ENCODE results near the gene DNAJB11. TPM values are rescaled to one million over a fixed set of nuclear protein-coding genes. Genes with fewer than 3 reads are reported as not detected.
A peak's percentile ranks its signal among the peaks of the same experiment; 100 is the strongest.

Gene DNAJB11
- total and polyA plus RNA-seq, 2 donors (not counting 1 experiment from before 2014, with no cell fraction given), result 17.9 to 27.7 TPM

DNA sequence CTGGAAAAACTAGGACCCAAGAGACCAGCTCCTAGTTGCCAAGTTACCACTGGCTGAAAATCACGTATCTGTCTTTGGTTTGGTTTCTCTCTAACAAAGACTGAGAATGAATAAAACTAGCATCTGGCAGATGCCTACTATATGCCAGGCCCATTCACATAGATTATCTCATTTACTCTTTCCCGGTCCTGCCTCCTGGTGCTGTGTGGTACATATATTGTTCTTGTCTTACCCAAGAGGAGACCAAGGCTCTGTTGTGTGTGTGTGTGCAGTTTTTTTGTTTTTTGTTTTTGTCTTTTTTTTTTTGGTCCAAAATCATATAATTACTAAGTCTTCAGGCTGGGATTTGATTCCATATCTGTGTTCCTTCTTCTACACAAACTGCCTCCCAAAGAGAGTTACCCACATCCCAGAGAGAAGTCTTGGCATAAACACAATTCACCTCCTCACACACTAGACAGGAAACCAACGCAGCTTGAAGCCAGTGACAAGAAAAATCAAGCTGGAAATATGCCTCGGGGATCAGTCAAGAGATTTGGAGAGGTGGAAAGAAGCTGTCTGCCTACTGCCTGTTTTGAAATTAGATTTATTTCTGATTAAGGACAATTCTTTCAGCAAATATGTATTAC lies 43.2 kb downstream of the DNAJB11 start:
- H3K9me3 ChIP-seq (ENCODE audit: control extremely low read depth in 1 of 3, control insufficient read depth in 2 of 3, insufficient read depth in 1 of 3, low read length in 2 of 3), result no peaks in the 10 kb centered on the region
- no peak for ATAC-seq (ENCODE audit: low read depth)
- peaks cover 0 to 36% (median 9%) of the 10 kb centered on the region in 4 experiments for H3K27me3 ChIP-seq (replicated peaks in 1 of 4; ENCODE audit: control extremely low read depth in 1 of 4, control insufficient read depth in 3 of 4, insufficient read depth in 4 of 4, low read length in 3 of 4)
- no peaks in the 10 kb centered on the region for H3K9me3 Mint-ChIP-seq (ENCODE audit: insufficient read depth)
- H3K27ac ChIP-seq (ENCODE audit: low read length in 2 of 2), result no peak overlapping the region
- no peak overlapping the region for H3K27ac Mint-ChIP-seq
- no peaks in the 10 kb centered on the region for H3K36me3 ChIP-seq (replicated peaks in 1 of 2; ENCODE audit: control extremely low read depth in 1 of 2, control insufficient read depth in 1 of 2, extremely low read depth in 1 of 2, insufficient read depth in 2 of 2, low read length in 1 of 2)
- no peaks in the 10 kb centered on the region for H4K20me1 ChIP-seq (ENCODE audit: control insufficient read depth, insufficient read depth, low read length, poor library complexity, severe bottlenecking)
- H3K4me3 ChIP-seq (ENCODE audit: control extremely low read depth in 1 of 5, extremely low read depth in 1 of 5, insufficient read depth in 1 of 5, low read depth in 2 of 5, low read length in 4 of 5), result no peak overlapping the region
- CTCF ChIA-PET, result interaction anchor here (0.7 to 11.3 kb wide), 24 partner anchors 10 to 677 kb away, joined by 3 to 237 read pairs (median 12); partner anchors contain the start of gene EIF4A2
- intact Hi-C loops (cut with micrococcal nuclease), result loop anchor here (1.0 to 2.0 kb wide), 3 partner anchors 43 to 208 kb away; partner anchors contain the start of gene DNAJB11
- DNase-seq, result no peak
- H3K4me3 Mint-ChIP-seq, result no peak overlapping the region
- 30% methylated on average over 2 of the region's 4 CpGs for WGBS (ENCODE audit: insufficient coverage)
- H2AFZ ChIP-seq (ENCODE audit: insufficient read depth, low read depth, low read length, poor library complexity, severe bottlenecking), result no peak overlapping the region
- POLR2A ChIA-PET, result no interaction called here
- no peaks in the 10 kb centered on the region for H3K79me2 ChIP-seq (ENCODE audit: control insufficient read depth, insufficient read depth, low read length)
- TF ChIP-seq, protein P1, sequence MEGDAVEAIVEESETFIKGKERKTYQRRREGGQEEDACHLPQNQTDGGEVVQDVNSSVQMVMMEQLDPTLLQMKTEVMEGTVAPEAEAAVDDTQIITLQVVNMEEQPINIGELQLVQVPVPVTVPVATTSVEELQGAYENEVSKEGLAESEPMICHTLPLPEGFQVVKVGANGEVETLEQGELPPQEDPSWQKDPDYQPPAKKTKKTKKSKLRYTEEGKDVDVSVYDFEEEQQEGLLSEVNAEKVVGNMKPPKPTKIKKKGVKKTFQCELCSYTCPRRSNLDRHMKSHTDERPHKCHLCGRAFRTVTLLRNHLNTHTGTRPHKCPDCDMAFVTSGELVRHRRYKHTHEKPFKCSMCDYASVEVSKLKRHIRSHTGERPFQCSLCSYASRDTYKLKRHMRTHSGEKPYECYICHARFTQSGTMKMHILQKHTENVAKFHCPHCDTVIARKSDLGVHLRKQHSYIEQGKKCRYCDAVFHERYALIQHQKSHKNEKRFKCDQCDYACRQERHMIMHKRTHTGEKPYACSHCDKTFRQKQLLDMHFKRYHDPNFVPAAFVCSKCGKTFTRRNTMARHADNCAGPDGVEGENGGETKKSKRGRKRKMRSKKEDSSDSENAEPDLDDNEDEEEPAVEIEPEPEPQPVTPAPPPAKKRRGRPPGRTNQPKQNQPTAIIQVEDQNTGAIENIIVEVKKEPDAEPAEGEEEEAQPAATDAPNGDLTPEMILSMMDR (IDR thresholded peaks at IDR 0.05), result no peak
- TF ChIP-seq EZH2 (IDR thresholded peaks at IDR 0.05; ENCODE audit: borderline replicate concordance, insufficient read depth, low read depth, low read length, poor library complexity, severe bottlenecking), result no peak
- H3K27me3 Mint-ChIP-seq, result peaks cover 50% of the 10 kb centered on the region
- H3K9ac ChIP-seq (ENCODE audit: low read length), result no peak overlapping the region
- peaks cover 13% of the 10 kb centered on the region for H3K4me1 Mint-ChIP-seq
- H3K4me1 ChIP-seq (ENCODE audit: control insufficient read depth in 2 of 2, insufficient read depth in 2 of 2, low read length in 2 of 2), result peaks cover 19% of the 10 kb centered on the region in 2 donors
- H3K4me2 ChIP-seq (replicated peaks; ENCODE audit: low read depth, low read length, poor library complexity, severe bottlenecking), result no peak overlapping the region

- Histone ChIP-seq H3K36me3 (replicated peaks in 1 of 2; ENCODE audit: control extremely low read depth in 1 of 2, control insufficient read depth in 1 of 2, extremely low read depth in 1 of 2, insufficient read depth in 2 of 2, low read length in 1 of 2) (no peaks in the 10 kb centered on the region), H3K79me2 (ENCODE audit: control insufficient read depth, insufficient read depth, low read length) (no peaks in the 10 kb centered on the region), H3K4me1 (ENCODE audit: control insufficient read depth in 2 of 2, insufficient read depth in 2 of 2, low read length in 2 of 2) (peaks cover 19% of the 10 kb centered on the region in 2 donors), H3K4me2 (replicated peaks; ENCODE audit: low read depth, low read length, poor library complexity, severe bottlenecking) (peak overlapping the region; percentile 58), H2AFZ (ENCODE audit: insufficient read depth, low read depth, low read length, poor library complexity, severe bottlenecking) (peak overlapping the region; percentile 11), H3K9me3 (ENCODE audit: control extremely low read depth in 1 of 3, control insufficient read depth in 2 of 3, insufficient read depth in 1 of 3, low read length in 2 of 3) (no peaks in the 10 kb centered on the region), H3K4me3 (ENCODE audit: control extremely low read depth in 1 of 5, extremely low read depth in 1 of 5, insufficient read depth in 1 of 5, low read depth in 2 of 5, low read length in 4 of 5) (peak overlapping the region in 1 of 5 experiments; percentile 31), H3K27me3 (replicated peaks in 1 of 4; ENCODE audit: control extremely low read depth in 1 of 4, control insufficient read depth in 3 of 4, insufficient read depth in 4 of 4, low read length in 3 of 4) (peaks cover 0 to 36% (median 9%) of the 10 kb centered on the region in 4 experiments), H3K27ac (ENCODE audit: low read length in 2 of 2) (no peak overlapping the region), H3K9ac (ENCODE audit: low read length) (peak overlapping the region; percentile 37), H4K20me1 (ENCODE audit: control insufficient read depth, insufficient read depth, low read length, poor library complexity, severe bottlenecking) (no peaks in the 10 kb centered on the region)
- TF ChIP-seq, protein P1 (IDR thresholded peaks at IDR 0.05), result no peak
- no peak for TF ChIP-seq EZH2 (IDR thresholded peaks at IDR 0.05; ENCODE audit: borderline replicate concordance, insufficient read depth, low read depth, low read length, poor library complexity, severe bottlenecking)
- DNase-seq, result no peak
- CTCF ChIA-PET, result interaction anchor here (0.6 to 11.3 kb wide), 43 partner anchors 10 to 678 kb away, joined by 3 to 237 read pairs (median 5); partner anchors contain the start of genes CRYGS and EIF4A2
- POLR2A ChIA-PET, result interaction anchor here (0.8 kb wide), 1 partner anchor 241 kb away, joined by 3 read pairs; no protein-coding TSS in a partner anchor
- Mint-ChIP-seq H3K9me3 (ENCODE audit: insufficient read depth) (no peaks in the 10 kb centered on the region), H3K27ac (no peak overlapping the region), H3K4me3 (no peak overlapping the region), H3K27me3 (peaks cover 51% of the 10 kb centered on the region), H3K4me1 (peaks cover 13% of the 10 kb centered on the region)
- no peak for ATAC-seq (ENCODE audit: low read depth)
- 48% methylated on average over 5 of the region's 6 CpGs for WGBS (ENCODE audit: insufficient coverage)
- intact Hi-C loops (cut with micrococcal nuclease), result loop anchor here (1.0 to 2.0 kb wide), 3 partner anchors 43 to 207 kb away; partner anchors contain the start of gene DNAJB11
Observed at GRCh38 chr3:186614266-186614596, 43.7 kb downstream of the DNAJB11 start.

Measured in B cell (primary cell).